Prostate gland (tissue), 2 donors: ENCODE measurements around the gene OR52E4.

Experiments
- CTCF ChIP-seq, 4 experiments: fragments of 200-600 bp in 2 of 4; fragments of 450-650 bp in 2 of 4; sonication (generic) in 2 of 4; IDR thresholded peaks; 1 replicate in 3 of 4; 2 replicates in 1 of 4; pipeline ENCODE4 v1.5.1; 2016 to 2019; ENCODE audit warnings: antibody characterized with exemption in 4 of 4, mild to moderate bottlenecking in 2 of 4, moderate library complexity in 2 of 4
- POLR2A ChIP-seq: fragments of 450-650 bp; IDR thresholded peaks from one replicate; pipeline ENCODE4 v1.6.1; 2016; ENCODE audit warnings: antibody characterized with exemption, mild to moderate bottlenecking
- POLR2AphosphoS5 ChIP-seq: sonication (generic); formaldehyde crosslinking; IDR thresholded peaks from one replicate; pipeline ENCODE4 v1.6.1; 2017; ENCODE audit warnings: antibody characterized with exemption

- TF ChIP-seq POLR2A: no peak
- no peak for TF ChIP-seq CTCF (IDR thresholded peaks at IDR 0.05)
- no peak for TF ChIP-seq POLR2AphosphoS5
Observed at GRCh38 chr11:5833446-5833845, 47.0 kb upstream of the OR52E4 start.
